Measurements from ENCODE around the gene PCYOX1L.

The PCYOX1L gene

DNA sequence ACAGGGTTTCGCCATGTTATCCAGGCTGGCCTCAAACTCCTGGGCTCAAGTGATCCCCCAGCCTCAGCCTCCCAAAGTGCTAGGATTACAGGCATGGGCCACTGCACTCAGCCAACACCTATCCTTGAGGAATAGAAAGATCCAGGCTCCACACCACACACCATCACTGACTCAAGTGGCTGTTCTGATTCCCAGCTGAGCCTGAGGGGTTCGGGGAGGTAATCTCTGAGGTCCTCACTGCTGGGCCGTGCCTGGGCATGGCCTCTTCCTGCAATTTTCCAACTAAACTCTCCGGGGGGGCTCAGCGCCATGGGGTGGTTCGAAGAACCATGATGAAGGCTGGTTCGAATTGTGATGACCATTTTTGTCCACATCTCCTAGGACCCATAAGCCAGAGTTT, 52.2 kb downstream of the PCYOX1L start:
- no peak for DNase-seq

DNA sequence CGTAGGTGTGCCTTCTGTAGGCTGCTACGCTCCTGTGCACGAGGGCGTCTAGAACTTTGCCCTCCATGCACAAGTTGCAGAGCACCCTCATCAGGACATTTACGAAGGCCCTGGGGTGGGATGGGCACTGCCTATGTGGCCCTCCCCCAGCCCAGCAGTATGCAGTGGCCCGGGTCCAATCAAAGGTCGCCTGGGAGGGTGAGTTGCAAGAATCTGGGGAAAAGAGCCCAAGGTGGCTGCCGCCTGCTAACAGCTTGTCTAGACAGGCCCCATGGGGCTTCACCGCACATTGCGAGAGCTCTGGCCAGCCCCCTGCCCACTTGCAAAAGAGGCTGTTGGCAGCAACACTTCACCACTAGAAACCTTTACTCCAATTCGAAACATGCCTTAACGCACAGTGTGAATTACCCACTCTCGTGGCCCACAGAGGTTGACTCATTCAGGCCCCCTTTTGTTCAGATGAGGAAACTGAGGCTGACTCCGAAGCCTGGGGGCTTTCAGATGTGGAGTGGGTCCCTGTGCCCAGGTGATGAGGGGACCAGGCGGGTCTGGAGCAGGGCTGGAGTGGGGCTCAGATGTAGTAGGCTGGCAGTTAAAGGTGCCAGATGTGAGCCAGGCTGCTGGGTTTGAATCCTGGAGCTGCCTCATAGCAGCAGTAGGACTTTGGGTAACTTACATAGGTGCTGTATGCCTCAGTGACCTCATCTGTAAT, 53.0 kb downstream of the PCYOX1L start:
- no peak for DNase-seq

DNA sequence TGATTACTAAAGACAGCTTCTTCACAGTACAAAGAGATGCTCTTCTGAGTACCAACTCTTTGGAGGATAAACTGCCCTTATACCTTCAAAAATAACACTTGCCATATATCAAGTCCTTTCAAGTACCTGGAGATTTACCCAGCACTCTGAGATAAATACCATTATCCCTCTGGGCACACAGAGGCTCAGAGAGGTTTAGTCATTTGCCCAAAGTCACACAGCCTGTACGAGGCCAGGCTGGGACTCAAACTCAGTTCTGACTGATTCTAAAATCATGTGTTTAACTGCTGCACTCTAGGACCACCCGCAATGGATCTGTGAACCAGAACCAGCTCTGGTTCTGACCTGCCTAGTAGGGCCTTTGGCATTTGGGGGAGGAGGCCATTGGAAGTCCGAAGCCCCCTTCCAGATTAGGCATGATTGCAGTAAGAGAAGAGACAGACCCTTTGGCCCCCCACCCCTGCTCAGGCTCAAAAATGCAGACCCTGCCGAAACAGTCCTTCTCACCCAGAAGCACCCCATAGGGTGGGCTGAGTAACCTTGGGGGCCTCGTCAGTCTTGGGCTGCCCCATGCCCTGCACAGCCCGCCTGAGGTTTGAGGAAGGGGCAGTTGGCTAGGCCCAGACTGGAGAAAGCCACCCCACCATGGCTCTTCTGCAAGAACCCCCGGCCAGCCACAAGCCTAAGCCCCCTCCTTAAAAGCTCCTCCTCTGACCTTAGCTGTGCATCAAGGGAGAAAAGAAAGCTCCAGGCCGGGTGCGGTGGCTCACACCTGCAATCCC, 54.1 kb downstream of the PCYOX1L start:
- no peak for DNase-seq

DNA sequence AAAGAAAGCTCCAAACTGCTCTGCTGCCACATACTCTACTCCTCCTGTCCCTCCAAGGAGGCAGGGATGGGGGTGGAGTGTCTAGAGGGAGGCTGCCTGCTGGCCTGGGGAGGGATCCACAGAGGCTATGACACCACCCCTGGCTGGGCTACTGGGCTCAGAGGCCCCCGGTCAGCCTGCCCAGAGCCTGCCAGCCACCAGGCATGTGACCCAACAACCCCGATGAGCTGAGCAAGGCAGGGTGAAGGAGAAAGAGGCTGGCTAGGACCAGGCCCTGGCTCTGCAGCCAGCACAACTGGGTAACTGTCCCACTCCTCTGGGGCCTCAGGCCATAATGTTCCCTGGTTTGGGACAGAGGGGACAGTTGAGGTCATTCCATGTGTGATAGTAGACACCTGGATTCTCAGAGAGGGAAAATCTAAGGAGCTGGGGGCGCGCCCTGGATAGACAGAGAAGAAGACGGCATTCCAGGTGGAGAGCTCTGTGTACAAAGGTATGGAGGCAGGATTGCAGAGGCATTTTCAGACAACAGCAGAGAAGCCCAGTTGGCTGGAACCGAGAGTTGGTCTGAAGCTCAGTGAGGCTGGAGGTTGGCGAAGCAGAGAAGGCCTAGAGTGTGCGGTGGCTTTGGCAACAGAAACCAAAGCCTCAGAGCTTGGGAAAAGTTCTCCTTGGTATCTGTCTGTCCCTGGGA, 55.1 kb downstream of the PCYOX1L start:
- no peak for DNase-seq

DNA sequence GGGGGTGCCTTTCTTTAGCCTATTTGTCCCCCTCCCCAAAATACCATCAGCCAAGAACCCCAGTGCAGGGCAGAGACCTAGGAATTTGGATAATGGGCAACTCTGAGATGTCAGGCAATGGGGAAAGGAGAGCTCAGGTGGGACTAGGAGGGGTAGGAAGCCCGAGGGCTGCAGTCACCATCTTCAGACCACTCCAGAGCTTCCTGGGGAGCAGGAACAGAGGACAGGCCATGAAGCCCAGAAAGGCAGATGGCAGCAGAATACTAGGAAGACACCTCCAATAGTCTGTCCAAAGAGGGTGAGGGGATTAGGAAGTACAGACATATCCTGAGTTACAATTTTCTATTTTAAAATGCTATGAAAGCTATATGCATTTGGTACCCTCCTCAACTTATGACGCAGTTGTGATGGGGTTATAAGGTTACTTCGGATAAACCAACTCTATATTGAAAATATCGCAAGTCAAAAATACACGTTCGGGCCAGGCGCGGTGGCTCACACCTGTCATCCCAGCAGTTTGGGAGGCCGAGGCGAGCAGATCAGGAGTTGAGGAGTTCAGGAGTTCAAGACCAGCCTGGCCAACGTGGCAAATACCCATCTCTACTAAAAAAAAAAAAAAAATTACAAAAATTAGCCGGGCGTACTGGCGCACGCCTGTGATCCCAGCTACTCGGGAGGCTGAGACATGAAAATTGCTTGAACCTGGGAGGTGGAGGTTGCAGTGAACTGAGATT, 55.8 kb downstream of the PCYOX1L start:
- no peak for DNase-seq

DNA sequence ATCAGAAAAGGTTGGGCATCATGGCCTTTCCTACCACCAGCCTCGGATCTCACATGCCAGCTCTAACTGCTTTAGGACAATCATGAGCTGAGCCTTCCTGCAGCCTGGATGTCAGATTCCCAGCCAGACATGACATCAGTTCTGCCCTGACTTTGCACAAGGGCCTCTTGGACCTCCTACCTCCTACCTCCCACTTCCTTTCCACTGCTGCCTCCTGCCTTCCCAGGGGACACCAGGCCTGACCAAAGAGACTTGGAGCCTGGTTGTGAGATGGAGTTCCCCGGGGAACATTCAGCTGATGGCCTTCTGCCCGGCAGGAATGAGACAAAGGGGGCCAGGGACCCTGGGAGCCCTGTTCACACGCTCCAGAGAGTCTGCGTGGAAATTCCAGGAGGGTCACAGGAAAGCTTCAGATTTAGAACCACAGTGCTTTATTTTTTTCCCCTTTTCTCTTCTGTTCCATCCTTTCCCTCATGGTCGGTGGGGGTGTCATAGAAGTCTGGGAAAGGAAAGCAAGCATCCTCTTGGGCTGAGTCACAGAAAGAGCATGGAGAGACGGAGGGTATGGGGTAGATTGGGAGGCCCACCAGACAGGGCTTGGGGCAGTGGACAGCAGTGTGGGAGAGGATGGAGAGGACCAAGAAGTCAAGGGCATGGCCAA, 56.7 kb downstream of the PCYOX1L start:
- DNase-seq: no peak

DNA sequence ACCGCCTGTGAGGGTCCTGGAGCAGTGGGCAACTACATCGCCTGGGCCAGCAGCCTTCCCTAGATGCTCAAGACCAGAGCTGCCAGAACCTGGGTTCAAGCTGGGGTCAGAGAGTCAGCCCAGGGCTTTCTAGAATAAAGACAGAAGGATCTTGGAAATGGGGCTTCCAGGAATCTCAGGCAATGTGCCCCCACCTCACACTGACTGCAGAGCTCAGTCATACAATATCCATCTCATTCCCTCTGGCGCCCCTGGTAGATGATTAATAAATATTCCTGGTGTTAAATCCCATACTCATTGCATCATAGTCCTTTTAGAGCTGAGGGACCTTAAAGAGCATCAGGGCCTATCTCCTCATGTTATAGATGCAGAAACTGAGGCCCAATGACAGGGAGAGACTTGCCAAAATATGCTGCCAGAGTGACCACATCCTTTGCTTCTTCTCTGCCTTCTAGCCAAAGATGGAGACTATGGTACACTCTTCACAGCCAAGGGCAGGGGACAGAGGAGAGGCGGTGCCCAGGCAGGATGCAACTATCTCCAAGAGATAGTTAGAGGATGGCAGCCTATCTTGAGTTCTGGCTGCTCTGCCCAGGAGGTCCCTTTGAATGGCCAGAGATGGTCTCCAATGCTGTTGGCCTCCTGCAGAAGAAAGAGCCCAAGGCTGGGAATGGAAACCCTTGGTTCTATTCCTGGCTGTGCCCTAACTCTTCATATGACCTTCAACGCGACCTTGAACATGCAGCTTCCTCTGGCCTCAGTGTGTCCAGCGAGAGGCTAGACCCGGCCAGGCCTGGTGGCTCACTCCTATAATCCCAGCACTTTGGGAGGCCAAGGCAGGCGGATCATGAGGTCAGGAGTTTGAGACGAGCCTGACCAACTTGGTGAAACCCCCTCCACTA, 57.5 kb downstream of the PCYOX1L start:
- no peak for DNase-seq

DNA sequence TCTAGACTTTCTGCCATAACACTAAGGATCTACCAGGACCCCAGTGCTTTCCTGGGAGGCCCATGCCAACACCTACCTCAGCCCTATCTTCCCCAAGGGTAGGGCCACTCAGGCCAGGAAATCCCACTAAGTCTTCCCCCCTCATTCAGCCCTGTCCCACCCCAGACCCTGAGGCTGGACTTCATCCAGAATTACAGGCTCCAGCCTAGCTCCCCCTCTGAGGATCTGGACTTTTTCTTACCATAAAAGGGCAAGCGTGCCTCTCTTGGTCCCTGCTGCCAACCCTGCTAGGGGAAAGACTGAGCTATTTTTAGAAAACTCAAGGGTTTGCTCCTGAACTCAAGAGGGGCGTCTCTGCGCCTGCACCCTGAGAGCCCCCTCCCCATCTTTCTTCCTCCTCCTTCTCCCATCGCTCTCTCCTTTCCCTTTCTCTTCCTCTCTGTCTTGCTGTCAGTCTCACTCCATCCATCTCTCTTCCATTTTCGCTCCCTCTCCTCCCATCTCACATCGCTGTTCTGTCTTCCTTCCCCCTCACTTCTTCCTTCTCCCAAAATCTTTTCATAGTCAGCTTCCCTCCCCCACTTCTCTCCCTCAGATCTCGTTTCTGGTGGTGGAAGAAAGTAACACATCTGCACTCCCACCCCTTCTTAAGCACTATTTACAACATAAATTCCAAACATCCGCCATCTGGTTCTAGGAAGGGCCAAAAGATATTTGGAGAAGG, 59.3 kb downstream of the PCYOX1L start:
- DNase-seq: peak; percentile 47

DNA sequence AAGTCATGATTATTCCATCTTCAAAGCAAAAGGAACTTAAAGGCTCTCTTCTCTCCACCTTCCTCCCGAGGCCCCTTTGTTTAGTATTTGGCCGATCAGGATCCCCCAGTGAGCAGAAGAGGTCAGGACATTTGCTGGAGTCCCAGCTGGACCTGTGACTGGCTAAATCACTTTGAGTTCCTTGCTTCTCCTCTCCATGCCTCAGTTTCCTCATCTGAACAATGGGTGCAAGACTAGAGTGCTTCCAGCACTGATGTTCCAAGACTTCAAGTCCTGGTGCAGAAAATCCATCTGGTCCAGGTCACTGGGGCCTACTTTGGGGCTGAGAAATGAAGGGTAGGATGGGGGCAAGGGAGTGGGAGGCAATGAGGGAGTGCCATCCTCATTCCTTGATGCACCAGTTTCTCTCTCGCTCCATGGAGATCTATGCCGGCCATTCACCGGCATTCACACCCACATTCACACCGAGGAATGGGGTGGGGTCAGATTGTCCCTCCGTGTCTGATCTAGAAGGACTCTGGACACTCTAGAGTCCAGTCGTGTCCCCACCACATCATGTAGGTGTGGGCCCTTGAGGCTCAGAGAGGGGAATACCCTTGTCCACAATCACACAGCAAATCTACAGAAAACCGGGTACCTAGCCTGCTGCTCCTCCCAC, 60.0 kb downstream of the PCYOX1L start:
- DNase-seq: no peak

DNA sequence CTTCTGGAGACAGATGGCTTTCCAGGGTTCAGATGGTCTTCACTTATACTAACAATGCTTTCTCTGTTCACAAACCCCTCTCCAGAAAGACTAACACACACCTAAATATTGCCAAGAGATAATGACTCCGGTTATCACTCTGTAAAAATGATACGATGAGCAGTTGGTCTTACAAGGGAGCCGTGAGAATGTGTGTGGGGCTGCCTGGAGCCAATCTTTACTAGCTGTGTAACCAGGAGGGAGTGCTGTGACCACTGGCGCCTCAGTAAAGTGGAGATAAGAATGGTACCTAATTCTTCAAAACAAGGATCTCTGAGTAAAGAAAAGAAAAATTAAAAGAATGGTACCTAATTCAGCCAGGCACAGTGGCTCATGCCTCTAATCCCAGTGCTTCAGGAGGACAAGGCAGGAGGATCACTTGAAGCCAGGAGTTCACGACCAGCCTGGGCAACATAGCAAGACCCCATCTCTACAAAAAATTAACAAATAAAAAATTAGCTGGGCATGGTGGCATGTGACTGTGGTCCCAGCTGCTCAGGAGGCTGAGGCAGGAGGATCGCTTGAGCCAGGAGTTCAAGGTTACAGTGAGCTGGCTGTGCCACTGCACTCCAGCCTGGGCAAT, 61.2 kb downstream of the PCYOX1L start:
- no peak for DNase-seq
